Mononuclear cell (primary cell): ENCODE data around the gene GPR87. TPM values are rescaled to one million over a fixed set of nuclear protein-coding genes. Genes with fewer than 3 reads are reported as not detected.
A peak's percentile ranks its signal among the peaks of the same experiment; 100 is the strongest.

ENCODE experiments used
- H3K27me3 ChIP-seq: 2 replicates; pipeline ENCODE4 v1.6.0; 2011; ENCODE audit warnings: low read length, control low read depth; ENCODE audit not compliant: insufficient read depth
- H3K4me1 ChIP-seq: 2 replicates; pipeline ENCODE4 v1.5.1; 2011; ENCODE audit warnings: mild to moderate bottlenecking, low read length, control low read depth; ENCODE audit not compliant: insufficient read depth
- H3K4me3 ChIP-seq: 2 replicates; pipeline ENCODE4 v1.5.1; 2011; ENCODE audit warnings: mild to moderate bottlenecking, low read length, moderate library complexity
- H3K9me3 ChIP-seq: 2 replicates; pipeline ENCODE4 v1.5.1; 2011; ENCODE audit warnings: low read depth, mild to moderate bottlenecking, control low read depth, low read length
- total RNA-seq: library from RNA; depleted of rRNA; stranded (reverse); fragments of >200 nt; gene quantifications from one replicate; pipeline ENCODE4 v1.2.3, GENCODE V29; 2012

GPR87 gene
- total RNA-seq, 1 donor, result not detected

- H3K4me1 ChIP-seq, result peaks cover 54% of the 10 kb centered on the region
- H3K9me3 ChIP-seq, result no peaks in the 10 kb centered on the region
- no peaks in the 10 kb centered on the region for H3K27me3 ChIP-seq
- peak overlapping the region; percentile 68 for H3K4me3 ChIP-seq
Observed at GRCh38 chr3:151328298-151328995, 11.8 kb upstream of the GPR87 start.

- no peaks in the 10 kb centered on the region for H3K27me3 ChIP-seq
- no peaks in the 10 kb centered on the region for H3K9me3 ChIP-seq
- peak overlapping the region; percentile 68 for H3K4me3 ChIP-seq
- peaks cover 50% of the 10 kb centered on the region for H3K4me1 ChIP-seq
Observed at GRCh38 chr3:151327571-151328198, 11.1 kb upstream of the GPR87 start.

GRCh38 chr3:151322511-151322910 lies 5.9 kb upstream of the GPR87 start:
- Histone ChIP-seq H3K9me3 (no peaks in the 10 kb centered on the region), H3K4me1 (peaks cover 63% of the 10 kb centered on the region), H3K4me3 (no peak overlapping the region), H3K27me3 (no peaks in the 10 kb centered on the region)

GRCh38 chr3:151321526-151321925 lies 4.9 kb upstream of the GPR87 start:
- Histone ChIP-seq H3K9me3 (no peaks in the 10 kb centered on the region), H3K4me3 (no peak overlapping the region), H3K27me3 (no peaks in the 10 kb centered on the region), H3K4me1 (peaks cover 54% of the 10 kb centered on the region)

GRCh38 chr3:151320131-151320530 lies 3.5 kb upstream of the GPR87 start:
- Histone ChIP-seq H3K4me3 (no peak overlapping the region), H3K27me3 (no peaks in the 10 kb centered on the region), H3K4me1 (peaks cover 47% of the 10 kb centered on the region), H3K9me3 (no peaks in the 10 kb centered on the region)

GRCh38 chr3:151319628-151320027 lies 3.0 kb upstream of the GPR87 start:
- H3K4me3 ChIP-seq, result no peak overlapping the region
- no peaks in the 10 kb centered on the region for H3K9me3 ChIP-seq
- no peaks in the 10 kb centered on the region for H3K27me3 ChIP-seq
- H3K4me1 ChIP-seq, result peaks cover 47% of the 10 kb centered on the region

GRCh38 chr3:151318991-151319390 lies 2.4 kb upstream of the GPR87 start:
- Histone ChIP-seq H3K4me3 (no peak overlapping the region), H3K27me3 (no peaks in the 10 kb centered on the region), H3K9me3 (no peaks in the 10 kb centered on the region), H3K4me1 (peaks cover 41% of the 10 kb centered on the region)

- Histone ChIP-seq H3K4me3 (no peak overlapping the region), H3K27me3 (no peaks in the 10 kb centered on the region), H3K4me1 (peaks cover 41% of the 10 kb centered on the region), H3K9me3 (no peaks in the 10 kb centered on the region)
Observed at GRCh38 chr3:151318313-151318712, 1.7 kb upstream of the GPR87 start.

GRCh38 chr3:151315846-151316245 lies 774 bp downstream of the GPR87 start:
- no peaks in the 10 kb centered on the region for H3K9me3 ChIP-seq
- peaks cover 26% of the 10 kb centered on the region for H3K4me1 ChIP-seq
- H3K4me3 ChIP-seq, result no peak overlapping the region
- H3K27me3 ChIP-seq, result no peaks in the 10 kb centered on the region

GRCh38 chr3:151315136-151315535 lies 1.5 kb downstream of the GPR87 start:
- Histone ChIP-seq H3K4me1 (peaks cover 19% of the 10 kb centered on the region), H3K9me3 (no peaks in the 10 kb centered on the region), H3K27me3 (no peaks in the 10 kb centered on the region), H3K4me3 (no peak overlapping the region)

- Histone ChIP-seq H3K27me3 (no peaks in the 10 kb centered on the region), H3K9me3 (no peaks in the 10 kb centered on the region), H3K4me3 (no peak overlapping the region), H3K4me1 (peaks cover 14% of the 10 kb centered on the region)
Observed at GRCh38 chr3:151314593-151314992, 2.0 kb downstream of the GPR87 start.

GRCh38 chr3:151314137-151314536 lies 2.5 kb downstream of the GPR87 start:
- Histone ChIP-seq H3K9me3 (no peaks in the 10 kb centered on the region), H3K4me3 (no peak overlapping the region), H3K27me3 (no peaks in the 10 kb centered on the region), H3K4me1 (peaks cover 11% of the 10 kb centered on the region)

GRCh38 chr3:151312972-151313371 lies 3.6 kb downstream of the GPR87 start:
- Histone ChIP-seq H3K4me3 (no peak overlapping the region), H3K27me3 (no peaks in the 10 kb centered on the region), H3K4me1 (no peaks in the 10 kb centered on the region), H3K9me3 (no peaks in the 10 kb centered on the region)

- Histone ChIP-seq H3K4me1 (no peaks in the 10 kb centered on the region), H3K9me3 (no peaks in the 10 kb centered on the region), H3K27me3 (no peaks in the 10 kb centered on the region), H3K4me3 (no peak overlapping the region)
Observed at GRCh38 chr3:151309566-151309965, 7.1 kb downstream of the GPR87 start.

- H3K9me3 ChIP-seq, result no peaks in the 10 kb centered on the region
- no peaks in the 10 kb centered on the region for H3K27me3 ChIP-seq
- H3K4me3 ChIP-seq, result no peak overlapping the region
- H3K4me1 ChIP-seq, result no peaks in the 10 kb centered on the region
Observed at GRCh38 chr3:151307583-151308488, 8.8 kb downstream of the GPR87 start.
